GM10266 (cell line): ENCODE data around the gene GCNT2.

Experiments
- DNase-seq: peaks from one replicate; pipeline ENCODE4 v3.0.0; 2012; ENCODE audit errors: extremely low spot score
- CTCF ChIP-seq: IDR thresholded peaks from 2 replicates; pipeline ENCODE4 v1.5.1; 2012; ENCODE audit warnings: mild to moderate bottlenecking, low read depth; ENCODE audit not compliant: control insufficient read depth, insufficient read depth; ENCODE audit errors: missing control alignments

GCNT2 gene

GRCh38 chr6:10552270-10552810, 31.2 kb downstream of the GCNT2 start:
- TF ChIP-seq CTCF, result no peak

GRCh38 chr6:10553871-10554270, 32.7 kb downstream of the GCNT2 start:
- no peak for TF ChIP-seq CTCF
- DNase-seq, result no peak

More at GRCh38 chr6:10552270-10552810, 31.2 kb downstream of the GCNT2 start:
- DNase-seq, result no peak

- no peak for DNase-seq
- no peak for TF ChIP-seq CTCF
These were observed 33.7 kb downstream of the GCNT2 start for GRCh38 chr6:10554826-10555225.

GRCh38 chr6:10555625-10556309, 34.6 kb downstream of the GCNT2 start:
- DNase-seq, result no peak
- TF ChIP-seq CTCF, result no peak

GRCh38 chr6:10556589-10556988, 35.4 kb downstream of the GCNT2 start:
- DNase-seq, result no peak
- TF ChIP-seq CTCF, result no peak

GRCh38 chr6:10556992-10557391, 35.8 kb downstream of the GCNT2 start:
- TF ChIP-seq CTCF, result no peak
- DNase-seq, result no peak

GRCh38 chr6:10557913-10558312, 36.8 kb downstream of the GCNT2 start:
- no peak for DNase-seq
- no peak for TF ChIP-seq CTCF
